Smooth muscle cell (in vitro differentiated cells): ENCODE results near the gene GATA3. TPM values are rescaled to one million over a fixed set of nuclear protein-coding genes. Genes with fewer than 3 reads are reported as not detected.
A peak's percentile ranks its signal among the peaks of the same experiment; 100 is the strongest.

ENCODE experiments used
- DNase-seq: peaks from one replicate; lab custom pipeline; 2025; ENCODE audit not compliant: unreplicated experiment; lab: John Stamatoyannopoulos, UW
- H2AFZ ChIP-seq: fragments of 200-600 bp; sonication (generic); 2 replicates; pipeline ENCODE4 v1.6.0; 2016; ENCODE audit warnings: antibody characterized with exemption, low read depth, mild to moderate bottlenecking
- H3F3A ChIP-seq: fragments of 200-600 bp; sonication (generic); 2 replicates; pipeline ENCODE4 v1.6.0; 2017; ENCODE audit warnings: antibody characterized with exemption, low read depth
- H3K27ac ChIP-seq: fragments of 200-600 bp; sonication (generic); 2 replicates; pipeline ENCODE4 v1.5.1; 2016; ENCODE audit warnings: low read depth, mild to moderate bottlenecking
- H3K27me3 ChIP-seq: fragments of 200-600 bp; sonication (generic); 2 replicates; pipeline ENCODE4 v1.6.1; 2016; ENCODE audit warnings: low read depth, mild to moderate bottlenecking
- H3K36me3 ChIP-seq: fragments of 200-600 bp; sonication (generic); 2 replicates; pipeline ENCODE4 v1.5.1; 2016; ENCODE audit warnings: low read depth
- H3K4me1 ChIP-seq: fragments of 200-600 bp; sonication (generic); 2 replicates; pipeline ENCODE4 v1.5.1; 2016; ENCODE audit warnings: low read depth
- H3K4me2 ChIP-seq: fragments of 200-600 bp; sonication (generic); 2 replicates; pipeline ENCODE4 v1.6.0; 2016; ENCODE audit warnings: mild to moderate bottlenecking
- H3K4me3 ChIP-seq: fragments of 200-600 bp; sonication (generic); 2 replicates; pipeline ENCODE4 v1.5.1; 2016; ENCODE audit warnings: mild to moderate bottlenecking
- H3K79me2 ChIP-seq: fragments of 200-600 bp; sonication (generic); 2 replicates; pipeline ENCODE4 v1.6.0; 2016; ENCODE audit warnings: low read depth, mild to moderate bottlenecking
- H3K9ac ChIP-seq: fragments of 200-600 bp; sonication (generic); 2 replicates; pipeline ENCODE4 v1.6.0; 2016; ENCODE audit warnings: low read depth
- H3K9me3 ChIP-seq: fragments of 200-600 bp; sonication (generic); replicated peaks from 2 replicates; pipeline ENCODE4 v1.5.1; 2016; ENCODE audit warnings: low read depth
- H4K20me1 ChIP-seq: fragments of 200-600 bp; sonication (generic); 2 replicates; pipeline ENCODE4 v1.6.0; 2016; ENCODE audit warnings: low read depth
- CTCF ChIP-seq: fragments of 200-600 bp; sonication (generic); IDR thresholded peaks from 2 replicates; pipeline ENCODE4 v1.5.1; 2017; ENCODE audit warnings: borderline replicate concordance, mild to moderate bottlenecking, antibody characterized with exemption; ENCODE audit not compliant: insufficient read depth, poor library complexity, severe bottlenecking
- WGBS: methylation state at CpG from one replicate; pipeline ENCODE4 v1.1.7; 2016; ENCODE audit warnings: low lambda C conversion rate; 5-methylcytosine and 5-hydroxymethylcytosine counted together
- polyA plus RNA-seq: library from polyadenylated mRNA; unstranded; fragments of >200 nt; fragmentation: Nextera tagmentation; extraction: Ambion mirVana; gene quantifications from 2 replicates; pipeline ENCODE4 v1.2.1, GENCODE V29; 2016
- total RNA-seq: library from RNA; depleted of rRNA; stranded (reverse); fragments of >200 nt; gene quantifications from 2 replicates; pipeline ENCODE4 v1.2.3, GENCODE V29; 2014

The GATA3 gene
- total and polyA plus RNA-seq, 2 experiments from 2014 or later = 5.2 to 6.9 TPM

- no peaks in the 10 kb centered on the region for H3F3A ChIP-seq
- no peaks in the 10 kb centered on the region for H3K9me3 ChIP-seq
- H3K36me3 ChIP-seq = no peaks in the 10 kb centered on the region
- no peaks in the 10 kb centered on the region for H3K79me2 ChIP-seq
- no peak overlapping the region for H3K4me3 ChIP-seq
- no peak overlapping the region for H3K9ac ChIP-seq
- no peak overlapping the region for H2AFZ ChIP-seq
- no peaks in the 10 kb centered on the region for H4K20me1 ChIP-seq
- peaks cover 100% of the 10 kb centered on the region for H3K27me3 ChIP-seq
- H3K4me2 ChIP-seq = no peak overlapping the region
- 29% methylated on average over 6 of the region's 6 CpGs for WGBS
- no peak for TF ChIP-seq CTCF
- DNase-seq = no peak
- H3K4me1 ChIP-seq = peaks cover 15% of the 10 kb centered on the region
- no peak overlapping the region for H3K27ac ChIP-seq
These were observed 13.8 kb upstream of the GATA3 start for GRCh38 chr10:8040651-8041050.

GRCh38 chr10:8041284-8041991 is 13.1 kb upstream of the GATA3 start:
- WGBS = 20% methylated on average over 10 of the region's 10 CpGs
- Histone ChIP-seq H3K4me2 (no peak overlapping the region), H3K4me3 (no peak overlapping the region), H3F3A (no peaks in the 10 kb centered on the region), H3K9ac (no peak overlapping the region), H3K9me3 (no peaks in the 10 kb centered on the region), H2AFZ (no peak overlapping the region), H3K27ac (no peak overlapping the region), H3K79me2 (no peaks in the 10 kb centered on the region), H3K4me1 (peaks cover 8% of the 10 kb centered on the region), H3K27me3 (peaks cover 100% of the 10 kb centered on the region), H3K36me3 (no peaks in the 10 kb centered on the region), H4K20me1 (no peaks in the 10 kb centered on the region)
- no peak for DNase-seq
- no peak for TF ChIP-seq CTCF

- no peak for DNase-seq
- TF ChIP-seq CTCF = no peak
- H2AFZ ChIP-seq = no peak overlapping the region
- no peak overlapping the region for H3K9ac ChIP-seq
- H3F3A ChIP-seq = no peaks in the 10 kb centered on the region
- H3K4me1 ChIP-seq = peaks cover 13% of the 10 kb centered on the region
- WGBS = 7% methylated on average over 17 of the region's 17 CpGs
- no peaks in the 10 kb centered on the region for H3K79me2 ChIP-seq
- H4K20me1 ChIP-seq = no peaks in the 10 kb centered on the region
- H3K27ac ChIP-seq = no peak overlapping the region
- H3K4me3 ChIP-seq = no peak overlapping the region
- no peaks in the 10 kb centered on the region for H3K36me3 ChIP-seq
- peaks cover 100% of the 10 kb centered on the region for H3K27me3 ChIP-seq
- peak overlapping the region; percentile 36 for H3K4me2 ChIP-seq
- no peaks in the 10 kb centered on the region for H3K9me3 ChIP-seq
These were observed 12.3 kb upstream of the GATA3 start for GRCh38 chr10:8041992-8042720.
